22Rv1 (cell line): Measurements from ENCODE around the gene MAML1.
A peak's percentile ranks its signal among the peaks of the same experiment; 100 is the strongest.

Experiments
- H3K27ac ChIP-seq: fragments of 450-650 bp; 2 replicates; pipeline ENCODE4 v1.5.1; 2017
- ZFX ChIP-seq: fragments of 450-650 bp; IDR thresholded peaks from 2 replicates; pipeline ENCODE4 v1.6.1; 2017; ENCODE audit warnings: antibody characterized with exemption, borderline replicate concordance
- TF ChIP-seq, protein P1 (sequence below): fragments of 450-650 bp; IDR thresholded peaks from 2 replicates; pipeline ENCODE4 v1.5.1; 2017; ENCODE audit warnings: mild to moderate bottlenecking

Gene MAML1

DNA sequence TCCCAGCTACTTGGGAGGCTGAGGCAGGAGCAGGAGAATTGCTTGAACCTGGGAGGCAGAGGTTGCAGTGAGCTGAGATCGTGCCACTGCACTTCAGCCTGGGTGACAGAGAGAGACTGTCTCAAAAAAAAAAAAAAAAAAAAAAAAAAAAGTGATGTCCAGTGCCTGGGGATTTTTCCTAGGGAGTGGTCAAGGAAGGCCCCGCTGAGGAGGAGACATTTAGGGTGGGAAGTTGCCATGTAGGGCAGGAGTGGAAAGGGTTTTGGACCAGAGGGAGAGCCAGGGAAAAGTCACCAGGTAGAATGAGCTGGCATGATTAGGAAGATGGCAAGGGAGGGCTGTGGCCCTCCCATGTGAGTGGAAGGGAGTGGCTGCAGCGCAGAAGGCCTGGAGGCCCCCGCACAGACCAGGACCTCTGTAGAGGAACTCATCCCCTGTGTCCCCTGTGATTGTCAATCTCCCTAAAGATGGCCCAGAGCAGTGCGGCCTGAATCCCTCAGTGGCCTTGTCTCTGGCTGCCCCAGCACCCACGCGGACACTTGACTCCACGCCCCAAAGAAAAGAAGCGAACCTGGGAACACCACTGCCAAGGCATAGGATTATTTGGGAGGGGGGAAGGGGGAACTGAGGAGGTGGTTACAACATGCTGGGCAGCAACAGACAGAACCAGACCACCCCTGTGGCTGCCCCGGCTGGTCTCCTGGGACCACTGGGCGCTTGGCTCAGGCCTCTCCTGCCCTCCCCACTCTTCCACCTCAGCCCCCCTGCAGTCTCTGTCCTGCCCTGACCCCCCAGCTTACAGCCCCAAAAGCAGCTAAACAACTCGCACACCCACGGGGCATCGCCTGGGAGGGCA, 85.5 kb downstream of the MAML1 start:
- TF ChIP-seq, protein P1, sequence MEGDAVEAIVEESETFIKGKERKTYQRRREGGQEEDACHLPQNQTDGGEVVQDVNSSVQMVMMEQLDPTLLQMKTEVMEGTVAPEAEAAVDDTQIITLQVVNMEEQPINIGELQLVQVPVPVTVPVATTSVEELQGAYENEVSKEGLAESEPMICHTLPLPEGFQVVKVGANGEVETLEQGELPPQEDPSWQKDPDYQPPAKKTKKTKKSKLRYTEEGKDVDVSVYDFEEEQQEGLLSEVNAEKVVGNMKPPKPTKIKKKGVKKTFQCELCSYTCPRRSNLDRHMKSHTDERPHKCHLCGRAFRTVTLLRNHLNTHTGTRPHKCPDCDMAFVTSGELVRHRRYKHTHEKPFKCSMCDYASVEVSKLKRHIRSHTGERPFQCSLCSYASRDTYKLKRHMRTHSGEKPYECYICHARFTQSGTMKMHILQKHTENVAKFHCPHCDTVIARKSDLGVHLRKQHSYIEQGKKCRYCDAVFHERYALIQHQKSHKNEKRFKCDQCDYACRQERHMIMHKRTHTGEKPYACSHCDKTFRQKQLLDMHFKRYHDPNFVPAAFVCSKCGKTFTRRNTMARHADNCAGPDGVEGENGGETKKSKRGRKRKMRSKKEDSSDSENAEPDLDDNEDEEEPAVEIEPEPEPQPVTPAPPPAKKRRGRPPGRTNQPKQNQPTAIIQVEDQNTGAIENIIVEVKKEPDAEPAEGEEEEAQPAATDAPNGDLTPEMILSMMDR: no peak
- TF ChIP-seq ZFX: no peak
- peak overlapping the region; percentile 96; the same call in 1 of the 2 replicates for H3K27ac ChIP-seq

DNA sequence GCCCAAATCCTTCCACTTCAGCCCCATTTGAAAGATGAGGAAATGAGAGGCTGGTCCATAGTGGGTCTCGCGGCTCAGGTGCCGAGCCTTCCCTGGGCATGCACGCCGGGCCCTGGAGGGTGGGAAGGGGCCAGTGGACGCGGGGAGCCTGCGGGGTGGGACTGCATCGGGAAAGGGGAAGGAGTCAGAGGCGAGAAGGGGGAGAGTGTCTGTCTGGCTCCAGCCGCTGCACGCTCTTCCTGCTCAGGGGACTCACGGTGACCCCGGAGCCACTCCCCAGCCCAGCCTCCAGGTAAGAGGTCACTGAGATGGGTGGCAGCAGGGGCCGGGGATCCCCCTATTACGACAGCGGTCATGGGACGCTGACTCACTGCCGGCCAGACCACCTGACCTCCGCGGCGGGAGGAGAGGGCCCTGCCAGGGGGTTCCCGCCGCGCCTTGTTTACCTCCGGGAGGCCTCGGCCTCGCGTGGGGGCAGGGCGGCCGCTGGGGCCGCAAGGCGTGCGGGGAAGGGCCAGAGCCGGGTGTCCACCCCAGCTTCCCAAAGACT, 86.2 kb downstream of the MAML1 start:
- no peak for TF ChIP-seq ZFX
- TF ChIP-seq, protein P1: no peak
- H3K27ac ChIP-seq: peak overlapping the region; percentile 96

DNA sequence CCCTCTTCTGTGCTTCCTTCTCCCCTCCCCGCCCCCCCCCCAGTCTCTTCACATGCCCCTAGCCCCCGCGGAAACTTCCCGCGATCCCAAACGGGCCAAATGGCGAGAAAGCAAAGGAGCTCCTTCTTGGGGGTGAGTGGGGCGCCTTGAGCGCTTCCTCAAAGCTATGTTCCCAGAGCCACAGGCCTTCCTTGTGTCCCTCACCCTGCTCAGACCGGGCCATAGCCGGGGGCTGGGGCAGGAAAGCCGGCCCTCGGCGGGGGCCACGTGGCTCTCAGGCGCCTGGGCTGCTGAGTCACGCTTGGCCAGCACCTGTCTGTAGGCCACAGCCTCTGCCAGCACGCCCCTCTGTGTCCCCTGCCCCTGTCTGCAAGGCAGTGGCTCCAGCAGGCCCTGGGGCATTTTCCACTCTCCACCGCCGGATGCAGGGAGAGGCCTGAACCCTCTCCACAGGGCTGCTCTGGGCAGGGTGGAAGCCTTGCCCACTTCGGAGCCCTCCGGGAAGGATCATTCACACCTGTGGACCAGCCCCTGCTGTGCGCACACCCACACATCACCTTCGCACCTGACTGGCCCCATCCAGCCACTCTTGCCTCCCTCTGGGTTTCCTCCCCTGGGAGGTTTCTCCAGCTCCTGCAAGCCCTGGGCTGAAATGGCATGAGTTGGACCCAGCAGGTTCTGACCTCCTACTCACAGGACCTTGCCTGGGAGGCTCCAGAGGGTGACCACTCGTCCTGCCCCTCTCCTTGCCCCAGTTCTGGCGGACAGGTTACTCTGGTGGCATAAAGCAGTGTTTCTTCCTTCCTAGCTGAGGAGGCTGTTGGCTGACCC, 86.9 kb downstream of the MAML1 start:
- TF ChIP-seq ZFX: no peak
- TF ChIP-seq, protein P1: no peak
- H3K27ac ChIP-seq: peak overlapping the region; percentile 96

DNA sequence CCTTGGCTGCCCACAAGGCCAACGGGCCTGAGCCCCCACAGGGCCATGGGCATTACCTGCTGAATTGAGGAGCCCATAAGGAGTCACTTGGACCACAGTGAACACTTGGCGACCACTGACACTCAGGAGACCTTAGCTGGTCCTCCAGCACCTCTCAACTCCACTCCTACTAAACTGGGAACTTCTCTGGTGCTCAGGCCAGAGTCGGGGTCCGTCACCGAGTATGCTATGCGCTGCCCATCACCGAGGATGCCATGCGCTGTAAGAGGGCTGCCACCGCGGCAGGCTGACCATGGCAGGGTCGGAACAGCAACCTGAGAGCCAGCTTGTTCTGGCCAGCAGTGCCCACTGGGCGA, 87.5 kb downstream of the MAML1 start:
- TF ChIP-seq ZFX: no peak
- TF ChIP-seq, protein P1: no peak
- peak overlapping the region; percentile 96 for H3K27ac ChIP-seq

DNA sequence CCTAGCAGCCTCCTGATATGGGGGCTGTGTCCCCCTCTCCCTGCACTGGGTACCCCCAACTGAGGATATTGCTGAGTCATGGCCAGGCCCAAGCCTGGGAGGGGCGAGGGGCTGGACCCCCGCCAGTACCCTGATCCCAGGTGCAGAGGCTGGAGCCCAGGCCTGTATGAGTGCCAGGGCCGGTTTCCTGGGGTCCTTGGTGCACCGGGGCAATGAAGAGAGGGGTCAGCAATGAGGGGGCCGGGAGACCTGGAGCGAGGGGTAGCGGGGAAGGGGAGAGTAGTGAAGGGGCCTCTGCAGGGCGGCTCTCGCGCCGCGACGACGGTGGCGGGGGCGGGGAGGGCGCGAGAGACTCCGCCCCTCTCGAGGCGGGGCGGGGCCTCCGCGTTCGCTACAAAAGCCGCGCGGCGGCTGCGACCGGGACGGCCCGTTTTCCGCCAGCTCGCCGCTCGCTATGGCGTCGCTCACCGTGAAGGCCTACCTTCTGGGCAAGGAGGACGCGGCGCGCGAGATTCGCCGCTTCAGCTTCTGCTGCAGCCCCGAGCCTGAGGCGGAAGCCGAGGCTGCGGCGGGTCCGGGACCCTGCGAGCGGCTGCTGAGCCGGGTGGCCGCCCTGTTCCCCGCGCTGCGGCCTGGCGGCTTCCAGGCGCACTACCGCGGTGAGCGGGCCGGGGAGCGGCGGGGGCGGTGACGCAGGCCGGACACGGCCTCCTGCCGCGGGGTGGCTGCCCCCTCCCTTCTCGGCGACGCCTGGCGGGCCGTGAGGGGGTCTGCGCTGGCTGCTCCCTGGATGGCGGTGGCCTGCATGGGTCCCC, 88.1 kb downstream of the MAML1 start, which contains the start of gene SQSTM1:
Gene SQSTM1 (plus strand): TSS at position 423 of the 815 bp plus-strand sequence. CDS start 32 bp downstream, at position 455.
- H3K27ac ChIP-seq: peak within 1 kb of the TSS; percentile 96
- TF ChIP-seq, protein P1: no peak; the same call in 1 of the 2 replicates
- TF ChIP-seq ZFX: no peak

DNA sequence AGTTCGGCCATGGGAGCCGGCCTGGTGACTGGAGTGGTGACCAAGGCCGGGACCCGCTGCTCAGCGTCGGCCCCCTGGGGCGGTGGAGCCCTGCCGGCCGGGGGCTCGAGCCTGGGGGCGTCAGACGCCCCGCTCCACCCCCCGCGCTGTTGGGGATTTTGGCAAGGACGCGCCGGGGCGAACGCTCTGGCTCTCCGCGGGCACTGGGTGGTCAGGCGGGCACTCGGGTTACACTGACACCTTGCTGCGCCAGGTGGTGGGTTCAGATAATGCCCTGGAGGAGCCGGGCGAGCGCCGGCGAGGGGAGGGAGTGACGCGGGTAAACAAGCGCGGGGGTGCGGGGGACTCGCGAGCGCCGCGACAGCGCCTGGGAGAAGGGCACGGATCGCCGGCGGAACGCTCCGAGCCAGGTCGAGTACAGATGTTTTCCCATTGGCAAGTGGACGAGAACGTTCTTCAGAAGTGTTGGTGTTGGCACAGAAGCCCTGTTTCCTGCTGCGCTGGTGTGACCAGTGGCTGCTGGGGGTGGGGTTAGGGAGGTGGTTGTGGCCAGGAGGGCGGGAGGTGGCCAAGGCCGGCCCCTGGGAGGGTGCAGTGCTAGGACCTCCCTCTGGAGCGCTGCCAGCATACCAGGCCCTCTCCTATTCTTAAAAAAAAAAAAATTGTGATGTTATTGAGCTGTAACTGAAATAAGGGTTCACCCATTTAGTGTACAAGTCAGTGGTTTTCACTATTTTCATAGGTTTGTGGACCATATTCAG, 88.9 kb downstream of the MAML1 start:
- TF ChIP-seq ZFX: no peak
- TF ChIP-seq, protein P1: peak; percentile 31
- peak overlapping the region; percentile 96 for H3K27ac ChIP-seq
